BLaER1 (cell line): ENCODE data around the gene PPME1.

Experiments
- H3K27ac ChIP-seq: shearing (Covaris generic); formaldehyde crosslinking; 2 replicates; pipeline ENCODE4 v1.8.1; 2022
- H3K27me3 ChIP-seq: shearing (Covaris generic); formaldehyde crosslinking; 2 replicates; pipeline ENCODE4 v1.8.1; 2022
- H3K36me3 ChIP-seq: shearing (Covaris generic); formaldehyde crosslinking; 2 replicates; pipeline ENCODE4 v1.8.1; 2022
- H3K4me1 ChIP-seq: shearing (Covaris generic); formaldehyde crosslinking; 2 replicates; pipeline ENCODE4 v1.8.1; 2022
- H3K4me2 ChIP-seq: shearing (Covaris generic); formaldehyde crosslinking; 2 replicates; pipeline ENCODE4 v1.8.1; 2022
- H3K4me3 ChIP-seq: shearing (Covaris generic); formaldehyde crosslinking; 2 replicates; pipeline ENCODE4 v1.8.1; 2022
- H3K9ac ChIP-seq: shearing (Covaris generic); formaldehyde crosslinking; 2 replicates; pipeline ENCODE4 v1.8.1; 2022
- H3K9me3 ChIP-seq: shearing (Covaris generic); formaldehyde crosslinking; 2 replicates; pipeline ENCODE4 v1.8.1; 2022
- H4K20me1 ChIP-seq: shearing (Covaris generic); formaldehyde crosslinking; 2 replicates; pipeline ENCODE4 v1.8.1; 2022
- Cebpa-rat ChIP-seq: shearing (Covaris generic); IDR thresholded peaks from 2 replicates; pipeline ENCODE4 v1.8.1; 2022

PPME1 gene

DNA sequence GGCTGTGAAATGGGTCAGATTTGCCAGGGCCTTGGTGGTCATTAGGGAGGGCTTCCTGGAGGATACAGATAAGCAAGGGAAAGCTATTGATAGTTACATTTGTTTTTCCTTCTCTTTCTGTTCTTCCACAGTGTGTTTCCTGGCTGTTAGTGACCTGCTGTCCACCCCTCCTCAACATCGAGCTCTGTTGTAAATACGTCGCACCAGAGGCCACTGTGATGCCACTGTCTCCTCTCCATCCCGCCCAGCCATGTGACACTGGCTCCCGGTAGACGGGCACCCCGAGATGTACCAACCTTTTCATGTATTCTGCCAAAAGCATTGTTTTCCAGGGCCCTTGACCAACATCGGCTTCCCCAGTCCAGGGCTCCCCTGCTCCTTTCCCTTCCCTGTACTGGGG lies 82.3 kb downstream of the PPME1 start:
- no peaks in the 10 kb centered on the region for H3K9me3 ChIP-seq
- H3K27ac ChIP-seq, result no peak overlapping the region
- TF ChIP-seq Cebpa-rat, result no peak
- H3K4me3 ChIP-seq, result no peak overlapping the region
- H3K9ac ChIP-seq, result no peak overlapping the region
- no peaks in the 10 kb centered on the region for H3K27me3 ChIP-seq
- no peaks in the 10 kb centered on the region for H4K20me1 ChIP-seq
- no peak overlapping the region for H3K4me2 ChIP-seq
- H3K36me3 ChIP-seq, result peaks cover 80% of the 10 kb centered on the region
- H3K4me1 ChIP-seq, result no peaks in the 10 kb centered on the region

- Histone ChIP-seq H3K4me3 (no peak overlapping the region), H3K36me3 (peaks cover 55% of the 10 kb centered on the region), H3K4me1 (no peaks in the 10 kb centered on the region), H3K4me2 (no peak overlapping the region), H3K9ac (no peak overlapping the region), H4K20me1 (no peaks in the 10 kb centered on the region), H3K9me3 (peaks cover 4% of the 10 kb centered on the region), H3K27ac (no peak overlapping the region), H3K27me3 (no peaks in the 10 kb centered on the region)
- TF ChIP-seq Cebpa-rat, result no peak
Observed at GRCh38 chr11:74255741-74256375, 84.8 kb downstream of the PPME1 start.

DNA sequence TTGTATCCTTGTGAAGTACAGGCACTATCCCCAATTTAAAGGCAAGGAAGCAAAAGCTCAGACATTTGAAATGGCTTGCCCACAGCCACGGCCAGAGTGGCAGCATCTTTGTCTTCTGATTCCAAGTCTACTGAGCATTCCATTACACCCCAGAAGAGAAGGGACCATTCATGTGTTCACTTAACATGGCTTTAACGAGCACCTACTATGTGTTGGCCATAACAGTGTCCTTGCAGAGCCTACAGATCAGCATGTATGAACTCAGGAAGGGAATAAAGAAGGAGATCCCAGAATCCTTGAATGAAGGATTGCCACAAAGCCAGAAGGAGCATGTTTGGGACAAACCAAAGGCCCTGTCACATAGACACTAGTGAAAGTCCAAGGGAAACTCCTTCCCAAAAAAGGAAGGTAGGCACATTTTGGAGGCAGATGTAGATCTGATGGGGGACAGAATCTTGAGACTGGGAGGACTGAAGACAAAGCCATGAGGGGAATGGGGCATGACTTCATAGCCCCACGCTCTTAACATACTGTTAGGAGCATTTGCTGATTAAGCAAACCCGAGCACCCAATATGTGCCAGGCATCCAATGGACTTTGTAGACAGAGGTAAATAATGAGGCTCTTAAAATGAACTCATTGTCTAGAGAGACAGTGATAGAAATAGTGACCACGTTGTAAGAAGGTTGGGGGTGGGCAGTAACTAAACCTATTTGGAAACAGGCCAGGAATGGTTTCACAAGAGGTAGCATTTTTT lies 85.5 kb downstream of the PPME1 start:
- peaks cover 48% of the 10 kb centered on the region for H3K36me3 ChIP-seq
- TF ChIP-seq Cebpa-rat, result no peak
- no peak overlapping the region for H3K4me2 ChIP-seq

GRCh38 chr11:74257959-74258553 lies 87.0 kb downstream of the PPME1 start:
- no peak for TF ChIP-seq Cebpa-rat
- Histone ChIP-seq H3K27ac (no peak overlapping the region), H3K36me3 (peaks cover 33% of the 10 kb centered on the region), H3K4me1 (no peaks in the 10 kb centered on the region), H3K9ac (no peak overlapping the region), H3K27me3 (no peaks in the 10 kb centered on the region), H3K4me2 (no peak overlapping the region), H4K20me1 (no peaks in the 10 kb centered on the region), H3K9me3 (peaks cover 14% of the 10 kb centered on the region), H3K4me3 (no peak overlapping the region)

More for the DNA sequence above, 85.5 kb downstream of the PPME1 start:
- H3K9me3 ChIP-seq, result peaks cover 11% of the 10 kb centered on the region
- no peaks in the 10 kb centered on the region for H3K4me1 ChIP-seq
- H3K27me3 ChIP-seq, result no peaks in the 10 kb centered on the region
- H3K9ac ChIP-seq, result no peak overlapping the region
- H3K4me3 ChIP-seq, result no peak overlapping the region
- H4K20me1 ChIP-seq, result no peaks in the 10 kb centered on the region
- H3K27ac ChIP-seq, result no peak overlapping the region

- Histone ChIP-seq H3K4me2 (no peak overlapping the region), H3K36me3 (no peaks in the 10 kb centered on the region), H4K20me1 (no peaks in the 10 kb centered on the region), H3K27me3 (no peaks in the 10 kb centered on the region), H3K9me3 (peaks cover 14% of the 10 kb centered on the region), H3K4me3 (no peak overlapping the region), H3K9ac (no peak overlapping the region), H3K27ac (no peak overlapping the region), H3K4me1 (no peaks in the 10 kb centered on the region)
- no peak for TF ChIP-seq Cebpa-rat
Observed at GRCh38 chr11:74262725-74263124, 91.6 kb downstream of the PPME1 start.

DNA sequence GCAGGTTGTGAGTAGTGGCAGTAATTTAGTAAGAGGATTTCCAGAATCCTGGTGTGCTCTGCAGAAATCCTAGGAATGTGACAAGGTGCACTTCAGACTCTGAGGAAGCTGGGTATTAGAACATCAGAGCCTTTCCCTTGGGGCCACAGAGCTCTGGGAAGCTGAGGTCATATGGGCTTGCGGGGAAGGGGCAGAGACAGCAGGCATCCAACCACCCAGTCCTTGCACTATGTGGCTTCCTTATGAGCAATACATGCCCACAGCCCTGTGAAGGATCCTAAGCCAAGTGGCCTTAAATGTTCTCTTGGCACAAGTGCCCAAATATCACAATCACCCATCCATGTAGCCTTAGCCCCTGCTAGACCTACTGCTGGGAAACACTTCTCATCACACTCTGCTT lies 94.2 kb downstream of the PPME1 start:
- Histone ChIP-seq H3K4me3 (no peak overlapping the region), H4K20me1 (no peaks in the 10 kb centered on the region), H3K9me3 (peaks cover 14% of the 10 kb centered on the region), H3K9ac (no peak overlapping the region), H3K4me2 (no peak overlapping the region), H3K27ac (no peak overlapping the region), H3K4me1 (peaks cover 10% of the 10 kb centered on the region), H3K27me3 (no peaks in the 10 kb centered on the region), H3K36me3 (no peaks in the 10 kb centered on the region)
- TF ChIP-seq Cebpa-rat, result no peak

- Histone ChIP-seq H3K27ac (no peak overlapping the region), H3K27me3 (no peaks in the 10 kb centered on the region), H3K9me3 (no peaks in the 10 kb centered on the region), H3K36me3 (no peaks in the 10 kb centered on the region), H3K4me3 (no peak overlapping the region), H3K4me1 (peaks cover 10% of the 10 kb centered on the region), H4K20me1 (no peaks in the 10 kb centered on the region), H3K9ac (no peak overlapping the region), H3K4me2 (no peak overlapping the region)
- TF ChIP-seq Cebpa-rat, result no peak
Observed at GRCh38 chr11:74267014-74267413, 95.9 kb downstream of the PPME1 start.

GRCh38 chr11:74268456-74268855 lies 97.4 kb downstream of the PPME1 start:
- H3K27ac ChIP-seq, result no peak overlapping the region
- no peak overlapping the region for H3K9ac ChIP-seq
- H3K4me3 ChIP-seq, result no peak overlapping the region
- H3K4me1 ChIP-seq, result peaks cover 10% of the 10 kb centered on the region
- no peak for TF ChIP-seq Cebpa-rat
- H4K20me1 ChIP-seq, result no peaks in the 10 kb centered on the region
- H3K9me3 ChIP-seq, result no peaks in the 10 kb centered on the region
- no peak overlapping the region for H3K4me2 ChIP-seq
- no peaks in the 10 kb centered on the region for H3K36me3 ChIP-seq
- H3K27me3 ChIP-seq, result no peaks in the 10 kb centered on the region

DNA sequence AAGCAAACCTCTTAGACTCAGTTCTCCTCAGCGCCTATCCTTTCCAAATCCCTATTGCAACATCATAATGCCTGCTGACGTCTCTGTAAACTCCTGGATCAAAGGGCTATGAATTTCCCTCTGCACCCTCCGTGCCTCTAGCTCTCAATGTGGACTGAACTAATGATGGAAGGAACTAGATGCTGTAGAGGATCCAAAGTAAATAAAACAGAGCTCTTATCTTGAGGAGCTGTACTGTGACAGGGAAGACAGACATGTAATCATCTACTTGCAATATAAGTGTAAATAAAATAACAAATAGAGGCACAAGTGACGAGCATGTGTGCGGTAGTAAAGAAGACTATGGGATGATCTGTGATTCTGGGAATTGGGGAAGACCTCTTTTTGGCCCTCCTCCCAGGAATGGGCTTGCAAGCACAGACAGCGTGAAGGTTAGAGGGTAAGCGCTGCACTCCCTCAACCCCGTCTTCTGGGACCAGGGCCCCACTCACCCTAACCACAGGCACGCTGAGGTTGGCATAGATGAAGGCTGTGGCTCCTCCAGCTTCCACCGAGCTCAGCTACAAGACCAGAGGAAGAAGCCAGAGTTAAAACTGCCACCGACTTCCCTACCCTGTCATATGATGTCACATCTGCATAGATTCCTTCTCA lies 98.2 kb downstream of the PPME1 start:
- H3K4me3 ChIP-seq, result no peak overlapping the region
- H3K4me1 ChIP-seq, result peaks cover 10% of the 10 kb centered on the region
- no peak overlapping the region for H3K9ac ChIP-seq
- peak overlapping the region; percentile 41 for H3K4me2 ChIP-seq
- H3K27ac ChIP-seq, result no peak overlapping the region
- H3K27me3 ChIP-seq, result no peaks in the 10 kb centered on the region
- TF ChIP-seq Cebpa-rat, result no peak
- H3K9me3 ChIP-seq, result no peaks in the 10 kb centered on the region
- H4K20me1 ChIP-seq, result no peaks in the 10 kb centered on the region
- no peaks in the 10 kb centered on the region for H3K36me3 ChIP-seq

GRCh38 chr11:74272276-74272675 lies 101.2 kb downstream of the PPME1 start:
- no peaks in the 10 kb centered on the region for H4K20me1 ChIP-seq
- no peaks in the 10 kb centered on the region for H3K27me3 ChIP-seq
- H3K4me3 ChIP-seq, result no peak overlapping the region
- peaks cover 10% of the 10 kb centered on the region for H3K4me1 ChIP-seq
- no peak overlapping the region for H3K4me2 ChIP-seq
- H3K27ac ChIP-seq, result no peak overlapping the region
- TF ChIP-seq Cebpa-rat, result no peak
- no peaks in the 10 kb centered on the region for H3K36me3 ChIP-seq
- H3K9me3 ChIP-seq, result no peaks in the 10 kb centered on the region
- H3K9ac ChIP-seq, result no peak overlapping the region
